CD1c-positive myeloid dendritic cell (primary cell): Measurements from ENCODE around the gene FBXL3.
"Not testable (repeated sequence)": the region's sequence is repeated elsewhere in the genome, so short reads cannot be mapped to it uniquely, and the experiment has no call there.

Experiments
- DNase-seq: peaks from one replicate; pipeline ENCODE4 v3.0.0-alpha.2; 2016; ENCODE audit errors: extremely low spot score

Gene FBXL3

DNA sequence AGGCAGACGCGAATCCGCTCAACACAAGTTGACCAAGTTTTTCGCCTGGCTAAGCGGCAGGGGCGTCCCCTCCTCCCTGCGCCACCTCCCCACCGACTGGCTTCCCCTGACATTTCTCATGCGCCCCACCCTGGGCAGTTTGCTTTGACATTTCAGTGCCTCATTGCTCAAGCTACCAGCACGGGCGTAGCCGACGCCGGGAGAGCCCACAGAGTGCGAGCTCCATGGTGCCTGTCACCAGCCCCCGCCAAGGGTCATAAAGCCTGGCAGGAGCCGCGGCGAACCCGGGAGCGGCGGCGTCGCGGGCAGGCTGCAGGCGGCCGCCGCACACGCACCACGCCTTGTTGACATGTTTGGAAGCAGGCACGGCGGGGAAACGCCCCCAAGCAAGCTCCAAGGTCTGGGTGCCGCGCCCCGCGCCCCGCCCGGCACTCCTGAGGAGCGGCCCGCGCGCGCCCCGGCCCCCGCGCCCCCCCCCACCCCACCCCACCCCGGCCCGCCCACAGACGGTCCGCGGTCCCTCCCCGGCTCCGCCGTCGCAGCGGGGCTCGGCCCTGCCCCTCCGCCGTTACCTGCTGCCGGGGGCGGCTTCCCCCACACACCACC is 601 bp downstream of the FBXL3 start:
- peak; percentile 82 for DNase-seq

DNA sequence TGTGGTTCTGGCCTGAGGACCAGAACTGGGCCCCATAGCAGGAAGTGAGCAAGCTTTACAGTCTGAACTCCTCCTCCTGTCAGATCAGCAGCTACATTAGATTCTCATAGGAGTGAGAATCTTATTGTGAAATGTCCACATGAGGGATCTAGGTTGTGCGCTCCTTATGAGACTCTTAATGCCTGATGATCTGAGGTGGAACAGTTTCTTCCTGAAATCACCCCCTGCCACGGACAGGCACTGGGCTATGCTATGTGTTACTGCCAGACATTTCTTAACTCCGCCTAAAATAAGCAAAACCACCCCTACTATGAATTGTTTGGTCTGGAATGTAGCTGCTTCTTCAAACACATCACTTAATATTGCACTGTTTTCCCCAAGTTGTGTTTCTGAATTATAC is 4.6 kb downstream of the FBXL3 start:
- peak; percentile 18 for DNase-seq

DNA sequence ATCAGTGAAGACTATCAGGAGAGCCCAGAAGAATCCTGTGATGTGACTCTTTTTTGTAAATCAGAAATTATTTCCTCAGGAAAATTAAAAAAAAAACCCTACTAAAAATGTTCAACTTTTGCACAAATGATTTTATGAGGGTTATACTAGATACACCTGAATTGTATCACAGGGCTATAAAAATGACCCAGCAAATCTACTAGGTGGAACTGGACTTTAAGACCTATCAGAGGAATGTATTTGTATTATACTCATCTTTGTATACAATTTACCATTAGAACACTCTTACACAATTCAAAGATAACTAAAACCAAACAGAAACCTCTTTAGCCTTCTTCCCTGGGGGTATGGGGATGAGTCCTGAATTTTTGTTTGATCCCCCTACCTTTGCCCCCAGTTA is 7.2 kb downstream of the FBXL3 start:
- no peak for DNase-seq

DNA sequence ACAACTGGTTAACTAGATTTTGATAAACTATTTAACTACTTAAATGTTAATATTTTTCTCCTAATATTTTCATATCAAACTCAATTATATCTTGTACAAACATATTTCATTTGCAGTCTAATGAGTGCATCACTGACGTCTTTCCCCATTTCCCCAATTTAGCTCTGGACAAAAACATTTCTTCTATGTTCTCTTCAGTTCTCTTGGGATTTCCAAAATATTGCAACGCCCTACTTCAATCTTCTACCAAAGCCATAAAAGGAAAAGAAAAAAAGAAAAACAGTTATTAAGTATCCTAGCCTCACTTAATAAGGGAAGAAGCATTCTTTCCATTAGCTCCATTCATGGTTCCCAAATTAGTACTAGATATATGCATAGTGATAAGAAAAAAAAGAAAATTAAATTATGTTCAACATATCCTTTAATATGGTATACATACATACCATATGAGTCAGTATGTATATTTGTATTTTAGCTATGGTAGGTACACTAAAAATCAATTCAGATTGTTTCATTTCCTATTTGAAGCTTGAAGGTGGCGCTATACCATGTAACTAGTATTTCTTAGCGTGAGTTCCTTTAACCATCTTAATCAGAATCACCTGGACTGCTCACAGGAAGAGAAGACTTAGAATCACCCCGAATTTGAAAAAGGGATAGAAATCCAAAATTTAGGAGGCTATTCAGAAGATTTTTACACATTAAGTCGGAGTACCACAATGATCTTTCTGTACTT is 9.9 kb downstream of the FBXL3 start:
- DNase-seq = no peak

DNA sequence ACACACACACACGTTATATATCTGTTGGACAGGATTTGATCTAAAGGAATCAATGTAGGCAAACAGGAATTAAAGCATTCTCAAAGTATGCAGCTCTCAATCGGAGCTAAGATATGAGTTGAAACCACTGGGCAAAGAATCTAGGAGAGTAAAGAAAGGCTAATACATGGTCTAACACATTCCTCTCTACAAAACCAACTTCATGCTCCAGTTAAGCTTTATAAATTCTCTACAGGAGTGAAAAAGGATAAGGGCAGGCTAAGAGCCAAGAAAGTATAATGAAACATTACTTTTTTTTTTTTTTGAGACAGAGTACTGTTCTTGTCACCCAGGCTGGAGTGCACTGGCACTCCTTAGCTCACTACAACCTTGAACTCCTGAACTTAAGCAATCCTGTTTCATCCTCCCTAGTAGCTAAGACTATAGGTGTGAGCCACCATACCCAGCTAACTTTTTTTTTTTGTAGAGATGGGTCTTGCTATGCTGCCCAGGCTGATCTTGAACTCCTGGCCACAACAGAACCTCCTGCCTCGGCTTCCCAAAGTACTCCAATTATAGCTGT is 10.6 kb downstream of the FBXL3 start:
- DNase-seq = no peak

DNA sequence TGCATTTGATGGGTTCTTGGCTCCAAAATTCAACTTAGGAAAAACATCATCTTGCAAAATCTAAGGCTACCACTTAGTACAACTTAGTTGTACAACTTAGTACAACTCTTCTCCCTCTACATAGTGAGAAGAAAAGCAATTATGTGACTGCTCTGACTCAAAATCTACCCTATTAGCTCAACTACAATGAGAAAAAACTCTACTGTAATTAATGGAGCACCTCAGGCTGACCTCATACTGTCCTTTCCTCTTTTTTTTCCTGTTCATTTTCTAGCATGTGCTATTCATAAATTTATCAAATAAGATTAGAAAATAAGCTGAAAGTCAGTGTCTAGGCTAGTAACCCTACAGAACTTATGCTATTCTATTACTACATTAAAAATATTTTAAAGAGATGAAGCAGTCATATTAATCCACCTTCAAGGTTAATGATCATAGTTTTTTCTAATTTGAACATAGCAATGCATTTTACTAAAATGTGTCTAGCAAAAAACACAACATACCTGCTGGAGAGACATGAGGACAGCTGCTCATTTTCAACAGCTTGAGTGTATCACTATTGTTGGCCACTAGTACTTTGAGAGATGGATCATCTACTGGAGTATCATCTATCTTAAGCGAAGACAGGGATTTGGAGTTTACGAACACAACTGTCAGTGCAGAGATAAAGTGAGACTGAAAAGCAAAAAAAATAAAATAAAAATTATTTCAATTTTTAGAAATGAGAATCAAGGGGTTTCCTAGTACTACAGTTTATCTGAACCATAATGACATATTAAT is 11.9 kb downstream of the FBXL3 start:
- no peak for DNase-seq

DNA sequence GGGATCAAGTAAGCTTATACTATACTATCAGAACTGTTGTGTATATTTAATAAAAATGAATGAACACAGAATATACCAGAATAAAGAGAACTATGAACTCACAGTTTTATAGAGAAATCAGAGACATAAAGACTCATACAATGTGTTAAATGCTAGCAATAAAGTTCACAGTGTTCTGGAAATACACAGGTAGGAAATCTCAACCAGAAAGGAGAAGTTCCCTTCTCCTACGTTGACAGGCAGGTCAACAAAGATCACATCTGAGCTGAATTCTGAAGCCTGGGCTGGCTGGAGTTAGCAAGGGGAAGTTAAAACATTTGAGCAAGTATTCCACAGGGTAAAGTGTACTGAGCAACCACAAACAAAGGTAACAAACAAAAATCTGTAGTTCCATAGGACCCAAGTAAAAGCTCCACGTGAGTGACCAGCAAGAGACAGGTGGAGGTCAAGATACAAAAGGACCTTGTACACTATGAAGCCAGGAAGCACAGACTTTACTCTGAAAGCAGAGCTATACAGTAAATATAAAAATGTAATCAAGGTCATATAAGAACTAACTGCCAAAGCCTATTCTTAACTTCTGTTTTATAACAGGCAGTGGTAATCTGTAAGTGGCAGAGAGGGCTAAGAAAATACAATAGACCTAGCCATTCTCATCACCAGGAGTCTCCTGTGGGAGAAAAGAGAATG is 13.0 kb downstream of the FBXL3 start:
- no peak for DNase-seq

DNA sequence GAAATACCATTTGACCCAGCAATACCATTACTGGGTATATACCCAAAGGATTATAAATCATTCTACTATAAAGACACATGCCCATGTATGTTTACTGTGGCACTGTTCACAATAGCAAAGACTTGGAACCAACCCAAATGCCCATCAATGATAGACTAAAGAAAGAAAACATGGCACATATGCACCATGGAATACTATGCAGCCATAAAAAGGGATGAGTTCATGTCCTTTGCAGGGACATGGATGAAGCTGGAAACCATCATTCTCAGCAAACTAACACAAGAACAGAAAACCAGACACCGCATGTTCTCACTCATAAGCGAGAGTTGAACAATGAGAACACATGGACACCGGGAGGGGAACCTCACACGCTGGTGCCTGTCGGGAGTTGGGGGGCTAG is 17.2 kb downstream of the FBXL3 start:
- not testable (repeated sequence) for DNase-seq

DNA sequence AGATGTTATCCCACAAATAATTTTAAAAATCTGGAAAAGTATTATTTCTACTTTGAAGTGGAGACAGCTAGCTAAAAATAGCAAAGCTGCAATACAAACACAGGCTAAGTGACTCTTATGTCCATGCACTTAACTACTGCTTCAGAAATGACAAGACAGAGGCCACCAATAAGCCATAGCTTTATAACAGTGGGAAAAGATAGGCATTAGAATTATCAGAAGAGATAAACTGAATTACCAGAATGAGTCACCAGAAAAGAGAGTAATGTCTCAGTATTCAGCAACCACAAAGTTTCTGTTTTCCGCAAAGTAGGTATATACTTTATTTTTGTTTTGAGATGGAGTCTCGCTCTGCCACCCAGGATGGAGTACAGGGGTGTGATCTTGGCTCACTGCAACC is 17.9 kb downstream of the FBXL3 start:
- DNase-seq = no peak

DNA sequence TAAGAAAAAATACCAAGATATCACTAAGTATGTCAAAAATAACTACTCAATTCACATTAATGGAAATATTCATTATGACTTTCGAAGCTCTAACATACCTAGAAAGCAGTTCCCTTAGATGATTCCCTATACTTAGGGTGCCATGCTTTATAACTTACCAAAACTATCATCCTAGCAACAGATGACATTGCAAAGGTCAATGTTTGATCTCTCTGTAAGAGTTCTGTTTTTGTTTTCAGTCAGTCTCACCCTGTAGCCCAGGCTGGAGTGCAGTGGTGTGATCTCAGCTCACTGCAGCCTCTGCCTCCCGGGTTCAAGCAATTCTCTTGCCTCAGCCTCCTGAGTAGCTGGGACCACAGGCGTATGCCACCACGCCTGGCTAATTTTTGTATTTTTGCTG is 18.6 kb downstream of the FBXL3 start:
- DNase-seq = not testable (repeated sequence)

DNA sequence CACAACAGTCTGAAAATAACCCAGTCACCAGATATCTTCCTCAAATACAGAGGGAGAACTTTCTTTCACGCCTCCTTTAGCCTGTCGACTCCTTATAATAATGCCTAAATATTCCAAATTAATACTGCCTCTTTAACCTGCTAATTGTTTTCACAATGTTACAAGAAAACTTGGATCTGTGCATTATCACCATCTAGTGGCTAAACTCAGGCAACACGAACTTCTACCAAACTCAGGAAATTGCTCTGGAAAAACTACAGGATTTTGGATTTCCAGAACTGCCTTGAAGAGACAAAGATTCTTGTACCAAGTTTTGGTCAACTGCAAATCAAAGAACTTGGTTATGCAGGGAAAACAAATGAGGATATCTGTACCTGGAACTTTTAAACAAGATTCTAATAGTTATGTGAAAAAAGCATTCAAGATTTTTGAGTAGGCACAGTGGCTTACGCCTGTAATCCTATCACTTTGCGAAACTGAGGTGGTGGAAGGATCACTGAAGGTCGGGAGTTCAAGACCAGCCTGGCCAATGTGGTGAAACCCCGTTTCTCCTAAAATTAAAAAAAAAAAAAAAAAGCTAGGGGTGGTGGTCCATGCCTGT is 24.3 kb downstream of the FBXL3 start:
- peak; percentile 33 for DNase-seq

DNA sequence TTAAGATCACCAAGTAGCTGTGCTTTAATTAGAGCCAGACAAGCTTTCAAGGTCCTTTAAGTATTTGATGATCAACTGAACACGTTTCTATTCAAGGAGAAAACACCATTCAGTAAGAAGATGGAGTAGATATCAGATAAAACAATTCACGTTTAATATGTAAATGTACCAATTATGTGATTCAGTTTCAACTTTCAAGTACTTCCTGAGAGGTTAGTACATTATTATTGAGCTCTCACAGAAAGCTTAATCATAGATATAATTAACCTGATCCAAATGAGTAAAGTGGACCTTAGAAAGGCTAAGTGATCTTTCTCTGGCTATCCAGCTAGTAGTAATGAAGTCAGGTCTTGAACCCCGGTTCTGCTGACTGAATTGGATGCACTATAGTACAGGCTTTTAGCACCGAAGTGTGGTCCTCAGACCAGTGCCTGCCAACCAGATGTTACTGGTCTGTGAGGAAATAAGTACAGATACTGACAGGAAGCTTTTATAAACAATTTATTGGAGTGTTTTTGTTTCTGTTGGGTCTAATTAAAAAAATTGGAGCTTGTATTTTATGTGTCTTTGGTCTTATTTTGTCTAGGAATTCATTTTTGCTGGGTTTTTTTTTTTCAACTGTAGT is 24.9 kb downstream of the FBXL3 start:
- no peak for DNase-seq

DNA sequence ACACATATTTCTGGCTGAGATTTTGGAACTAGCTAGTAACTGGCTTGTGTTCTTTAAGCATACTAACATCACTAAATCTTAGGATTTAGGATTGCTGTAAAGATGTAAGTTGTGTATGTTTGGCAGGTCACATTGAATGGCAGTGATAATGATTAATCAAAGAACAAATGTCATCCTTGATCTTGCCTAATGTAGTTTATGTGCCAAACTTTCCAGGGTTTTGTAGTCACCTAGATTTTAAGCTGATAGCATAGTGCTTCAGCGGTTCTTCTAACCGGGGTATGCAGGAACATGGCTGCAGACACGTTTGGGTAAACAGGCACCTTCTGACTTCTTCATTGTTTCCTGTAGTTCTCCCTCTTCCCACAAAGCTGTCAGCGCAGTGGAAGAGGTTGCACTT is 25.4 kb downstream of the FBXL3 start:
- DNase-seq = no peak

DNA sequence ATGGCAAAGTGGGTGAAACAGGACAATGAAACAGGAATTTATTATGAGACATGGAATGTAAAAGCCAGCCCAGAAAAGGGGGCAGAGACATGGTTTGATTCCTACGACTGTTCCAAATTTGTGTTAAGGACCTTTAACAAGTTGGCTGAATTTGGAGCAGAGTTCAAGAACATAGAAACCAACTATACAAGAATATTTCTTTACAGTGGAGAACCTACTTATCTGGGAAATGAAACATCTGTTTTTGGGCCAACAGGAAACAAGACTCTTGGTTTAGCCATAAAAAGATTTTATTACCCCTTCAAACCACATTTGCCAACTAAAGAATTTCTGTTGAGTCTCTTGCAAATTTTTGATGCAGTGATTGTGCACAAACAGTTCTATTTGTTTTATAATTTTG is 26.5 kb downstream of the FBXL3 start:
- no peak for DNase-seq

DNA sequence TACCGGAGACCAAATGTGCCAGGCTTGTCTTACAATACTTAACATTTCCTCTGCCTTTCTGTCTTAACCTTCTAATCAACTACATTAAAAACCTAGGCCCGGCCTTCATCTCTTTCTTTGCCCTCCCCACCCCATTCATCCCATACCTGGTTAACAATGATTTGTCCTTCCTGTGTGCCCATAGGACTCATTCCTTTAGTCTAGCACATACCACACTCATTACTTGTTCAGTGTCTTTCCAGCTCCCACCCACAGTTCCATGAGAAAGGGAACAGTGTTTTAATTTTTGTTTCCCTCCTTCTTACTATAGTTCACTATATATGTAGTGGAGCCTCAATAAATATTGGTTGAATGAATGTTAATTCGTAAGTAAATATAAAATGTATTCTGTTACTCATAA is 32.7 kb downstream of the FBXL3 start:
- no peak for DNase-seq

DNA sequence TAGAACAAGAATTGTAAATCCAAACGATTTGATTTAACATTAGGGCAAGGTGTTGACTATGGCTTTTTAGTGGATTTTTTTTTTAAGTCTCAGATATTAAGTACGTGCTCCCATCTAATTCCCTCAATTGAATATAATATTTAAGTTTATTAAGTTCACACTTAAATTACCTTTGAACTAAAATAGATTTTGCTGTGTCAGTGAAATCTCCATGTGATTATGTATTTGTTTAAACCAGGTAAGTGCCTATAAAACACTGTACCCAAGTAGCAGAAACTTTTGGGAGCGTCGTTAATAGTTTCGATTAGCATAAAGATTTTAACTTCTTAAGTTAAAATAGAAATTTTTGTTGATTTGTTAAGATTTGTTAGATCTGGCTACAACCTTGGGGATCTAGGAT is 33.5 kb downstream of the FBXL3 start:
- no peak for DNase-seq

DNA sequence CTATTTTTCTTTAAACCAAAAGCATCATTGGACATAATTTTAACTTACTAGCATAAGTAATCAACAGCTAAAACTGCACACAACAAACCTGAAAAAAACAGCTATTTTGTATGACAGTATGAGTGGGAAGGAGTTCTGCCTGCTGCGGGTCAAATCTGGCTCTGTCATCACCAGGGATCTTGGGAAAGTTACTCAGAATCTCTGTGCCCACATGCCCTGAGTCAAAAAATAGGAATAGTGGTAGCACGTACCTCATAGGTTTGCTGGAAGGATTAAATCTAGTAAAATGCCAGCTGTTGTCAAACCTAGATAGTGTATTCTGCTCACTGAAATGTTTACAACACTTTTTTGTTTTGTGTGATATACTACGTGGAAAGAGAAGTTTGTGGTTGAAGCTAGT is 33.9 kb downstream of the FBXL3 start:
- DNase-seq = peak; percentile 65

DNA sequence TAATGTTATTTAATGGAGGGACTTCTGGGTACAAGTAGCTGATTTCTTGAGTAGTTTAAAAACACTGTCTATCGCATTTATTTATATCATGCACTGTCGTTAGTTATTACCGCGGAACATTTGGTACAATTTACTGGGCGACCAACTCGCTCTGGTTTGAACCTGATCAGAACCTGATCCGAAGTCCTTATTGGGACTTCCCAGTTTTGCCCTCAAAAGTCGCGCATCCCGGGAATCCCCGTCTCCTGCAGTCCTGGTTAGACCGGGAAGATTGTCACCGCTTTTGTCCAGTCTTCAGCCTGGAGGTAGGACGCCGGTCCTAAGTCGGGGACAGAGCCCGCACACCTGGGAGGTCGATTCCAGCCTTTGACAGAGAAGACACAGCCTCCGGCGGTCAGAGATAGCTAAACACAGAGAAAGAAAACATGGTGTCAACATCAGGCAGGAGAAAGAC is 34.4 kb downstream of the FBXL3 start:
- peak; percentile 37 for DNase-seq

DNA sequence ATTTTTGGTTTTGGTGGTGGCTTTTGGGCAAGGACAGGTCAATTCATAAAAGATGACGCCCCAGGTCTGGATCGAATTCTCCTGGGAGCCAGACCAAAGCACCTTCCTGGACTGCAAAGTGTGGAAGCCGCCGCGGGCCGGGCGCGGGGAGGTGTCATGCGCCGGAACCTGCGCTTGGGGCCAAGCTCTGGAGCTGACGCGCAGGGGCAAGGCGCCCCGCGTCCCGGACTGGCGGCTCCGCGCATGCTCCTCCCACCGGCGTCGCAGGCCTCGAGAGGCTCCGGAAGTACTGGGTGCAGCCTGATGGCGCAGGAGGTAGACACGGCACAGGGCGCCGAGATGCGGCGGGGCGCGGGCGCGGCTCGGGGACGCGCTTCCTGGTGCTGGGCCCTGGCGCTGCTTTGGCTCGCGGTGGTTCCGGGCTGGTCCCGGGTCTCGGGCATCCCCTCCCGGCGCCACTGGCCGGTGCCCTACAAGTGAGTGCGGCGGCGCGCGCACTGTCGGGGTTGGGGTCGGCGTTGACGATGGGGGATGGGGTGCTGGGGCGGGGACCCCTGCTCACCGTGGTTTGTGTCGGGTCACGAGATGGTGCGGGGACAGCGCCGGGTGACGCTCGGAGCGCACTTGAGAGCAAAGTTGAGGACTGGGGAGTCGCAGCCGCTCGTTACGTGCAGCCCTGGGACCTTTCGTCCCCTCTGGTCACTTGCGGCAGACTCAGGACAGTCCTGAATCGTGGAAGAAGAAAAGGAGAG is 35.0 kb downstream of the FBXL3 start, which contains the start of gene CLN5:
Gene CLN5, plus strand, starts transcription at position 286 of the 752 bp plus-strand sequence. Its CDS starts 18 bp downstream, at position 304.
- peak; percentile 97 for DNase-seq

DNA sequence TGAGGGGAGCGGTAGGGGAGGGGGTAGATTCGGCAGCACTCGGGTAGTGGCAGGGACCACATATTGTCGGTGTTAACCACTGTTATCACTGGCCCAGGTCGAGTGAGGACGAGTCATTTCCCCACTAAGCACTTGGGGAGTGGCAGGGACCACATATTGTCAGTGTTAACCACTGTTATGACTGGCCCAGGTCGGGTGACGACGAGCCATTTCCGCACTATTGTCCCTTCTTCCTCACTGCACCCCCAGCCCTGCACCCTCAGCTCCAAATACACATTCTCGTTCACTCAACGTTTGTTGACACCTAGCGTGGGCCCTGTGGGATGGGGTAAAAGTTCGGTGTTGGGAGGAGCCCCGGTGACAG is 35.5 kb downstream of the FBXL3 start:
- peak; percentile 54 for DNase-seq
